Metanephros (tissue), 1 donor: ENCODE data around the gene COL16A1. TPM values are rescaled to one million over a fixed set of nuclear protein-coding genes. Genes with fewer than 3 reads are reported as not detected.

Experiments used
- total RNA-seq: library from RNA; depleted of rRNA; stranded (reverse); fragments of >200 nt; gene quantifications from one replicate; pipeline ENCODE4 v1.2.3, GENCODE V29; 2014

The COL16A1 gene
- 113 TPM for total RNA-seq

GRCh38 chr1:31703431-31704270 lies at the start of gene COL16A1:
COL16A1 (minus strand) TSS chr1:31704017; CDS start chr1:31702193, 1,824 bp downstream.

GRCh38 chr1:31644560-31645273 lies 59.1 kb downstream of the COL16A1 start, which contains the start of gene PEF1:
PEF1 (minus strand) TSS chr1:31644876; CDS start chr1:31644864, 12 bp downstream.

GRCh38 chr1:31617218-31617915 lies 86.5 kb downstream of the COL16A1 start, which contains the start of gene HCRTR1:
HCRTR1 (plus strand) TSS chr1:31617689; CDS start chr1:31619193, 1,504 bp downstream.

Other genes starting within 250 kb of the COL16A1 start
- 96.1 TPM for gene TINAGL1, start 127.5 kb downstream of the COL16A1 start, total RNA-seq
- 0.35 TPM for gene HCRTR1, start 86.3 kb downstream of the COL16A1 start, total RNA-seq
- gene PEF1, start 59.1 kb downstream of the COL16A1 start, total RNA-seq = 76.0 TPM
- 18.9 TPM for gene ADGRB2, start 60.3 kb upstream of the COL16A1 start, total RNA-seq
- 0.76 TPM for gene SPOCD1, start 112.0 kb upstream of the COL16A1 start, total RNA-seq
- 251 TPM for gene PTP4A2, start 234.4 kb upstream of the COL16A1 start, total RNA-seq